GM12878 (cell line): Measurements from ENCODE around the gene RPL36. TPM values are rescaled to one million over a fixed set of nuclear protein-coding genes. Genes with fewer than 3 reads are reported as not detected.
A peak's percentile ranks its signal among the peaks of the same experiment; 100 is the strongest.

ENCODE experiments used
- BCL11A ChIP-seq: IDR thresholded peaks from 2 replicates; pipeline ENCODE4 v1.6.1; 2011; ENCODE audit warnings: low read depth, low read length
- HDAC6 ChIP-seq: fragments of 200-600 bp; sonication (generic); IDR thresholded peaks from one replicate; pipeline ENCODE4 v1.8.0; 2017; ENCODE audit warnings: antibody characterized with exemption; ENCODE audit not compliant: unreplicated experiment
- HDGF ChIP-seq: fragments of 450-650 bp; IDR thresholded peaks from 2 replicates; pipeline ENCODE4 v1.6.1; 2016; ENCODE audit warnings: antibody characterized with exemption
- KLF5 ChIP-seq: fragments of 450-650 bp; IDR thresholded peaks from 2 replicates; pipeline ENCODE4 v1.6.1; 2014; ENCODE audit warnings: mild to moderate bottlenecking; ENCODE audit not compliant: partially characterized antibody
- MLLT1 ChIP-seq: fragments of 450-650 bp; IDR thresholded peaks from 2 replicates; pipeline ENCODE4 v1.6.1; 2016; ENCODE audit warnings: mild to moderate bottlenecking
- MTA3 ChIP-seq: IDR thresholded peaks from 2 replicates; pipeline ENCODE4 v1.6.1; 2012; ENCODE audit warnings: low read length, inconsistent platforms, borderline replicate concordance
- RELA ChIP-seq: fragments of 450-650 bp; IDR thresholded peaks from 2 replicates; pipeline ENCODE4 v1.8.0; 2014; ENCODE audit warnings: borderline replicate concordance; ENCODE audit not compliant: partially characterized antibody
- SMARCA5 ChIP-seq: fragments of 450-650 bp; IDR thresholded peaks from 2 replicates; pipeline ENCODE4 v1.6.1; 2017; ENCODE audit warnings: mild to moderate bottlenecking
- SPI1 ChIP-seq: IDR thresholded peaks from 2 replicates; pipeline ENCODE4 v1.6.1; 2011; ENCODE audit warnings: low read depth, mild to moderate bottlenecking, low read length, moderate library complexity, borderline replicate concordance; ENCODE audit not compliant: insufficient read depth
- SUPT20H ChIP-seq: IDR thresholded peaks from 2 replicates; pipeline ENCODE4 v1.6.1; 2011; ENCODE audit warnings: low read depth, mild to moderate bottlenecking, low read length, moderate library complexity, borderline replicate concordance; ENCODE audit not compliant: control insufficient read depth
- polyA plus RNA-seq, 11 experiments: library from polyadenylated mRNA; depleted of rRNA in 4 of 11; unstranded in 6 of 11; stranded (reverse) in 5 of 11; fragments of >200 nt; fragmentation: Nextera tagmentation in 4 of 11; fragmentation: Illumina TruSeq in 1 of 11; extraction: Ambion mirVana in 4 of 11; extraction: Trizol in 1 of 11; gene quantifications; 1 replicate in 1 of 11; 2 replicates in 10 of 11; pipeline versions ENCODE4 v1.2.1 to v1.2.3, GENCODE V29; 2011 to 2016; ENCODE audit warnings: inconsistent platforms in 2 of 11, missing spikeins in 2 of 11, low read depth in 1 of 11
- total RNA-seq, 4 experiments: library from RNA; depleted of rRNA in 3 of 4; stranded (reverse); fragments of >200 nt in 3 of 4; fragmentation: Illumina TruSeq in 1 of 4; extraction: Trizol in 1 of 4; gene quantifications; 2 replicates each; pipeline versions ENCODE4 v1.2.1 to v1.2.3, GENCODE V29; 2013 to 2021

Gene RPL36
- total and polyA plus RNA-seq, 10 of the 15 experiments (the other 5 are each of a cell fraction or from before 2014, with no cell fraction given): 374 to 4,942 (median 2,053) TPM

GRCh38 chr19:5719274-5719960 is 29.3 kb downstream of the RPL36 start (continued):
- TF ChIP-seq SUPT20H: no peak
- TF ChIP-seq BCL11A: no peak
- no peak for TF ChIP-seq SPI1
- TF ChIP-seq KLF5: peak; percentile 11
- 0 out of 2 replicates have a peak, but pooled peaks have one; percentile 21 for TF ChIP-seq SMARCA5
- TF ChIP-seq MLLT1: 0 out of 2 replicates have a peak, but pooled peaks have one; percentile 17
- TF ChIP-seq HDAC6: no peak
- no peak for TF ChIP-seq MTA3
- TF ChIP-seq RELA: no peak
- TF ChIP-seq HDGF: no peak
